CD14-positive monocyte (primary cell): ENCODE measurements around the gene TSPYL1. TPM values are rescaled to one million over a fixed set of nuclear protein-coding genes. Genes with fewer than 3 reads are reported as not detected.
A peak's percentile ranks its signal among the peaks of the same experiment; 100 is the strongest.

Experiments used
- DNase-seq, 3 donors: peaks; one replicate each; pipeline ENCODE4 v3.0.0-alpha.2; 2011 to 2022
- H2AFZ ChIP-seq: 2 replicates; pipeline ENCODE4 v1.6.0; 2012; ENCODE audit warnings: mild to moderate bottlenecking, low read depth, low read length, inconsistent platforms; ENCODE audit not compliant: insufficient read depth, poor library complexity, severe bottlenecking
- H3K27ac ChIP-seq, 2 donors: 1 replicate in 1 of 2; 2 replicates in 1 of 2; pipeline ENCODE4 v1.5.1; 2012 to 2013; ENCODE audit warnings: low read length in 2 of 2, control low read depth in 1 of 2, inconsistent platforms in 1 of 2, low read depth in 1 of 2, mild to moderate bottlenecking in 1 of 2
- H3K27me3 ChIP-seq, 2 donors: one replicate each; pipeline versions ENCODE4 v1.6.0 to v1.6.1; 2011 to 2013; ENCODE audit warnings: low read length in 2 of 2; ENCODE audit not compliant: control insufficient read depth in 2 of 2, insufficient read depth in 2 of 2
- H3K36me3 ChIP-seq, 2 donors: replicated peaks in 1 of 2; 1 replicate in 1 of 2; 2 replicates in 1 of 2; pipeline versions ENCODE4 v1.5.1 to v1.6.1; 2012 to 2013; ENCODE audit warnings: low read length in 2 of 2, control low read depth in 1 of 2, inconsistent platforms in 1 of 2, mild to moderate bottlenecking in 1 of 2; ENCODE audit not compliant: insufficient read depth in 2 of 2, control insufficient read depth in 1 of 2
- H3K4me1 ChIP-seq, 2 donors: 1 replicate in 1 of 2; 2 replicates in 1 of 2; pipeline versions ENCODE4 v1.5.1 to v1.6.1; 2012 to 2013; ENCODE audit warnings: low read length in 2 of 2, control low read depth in 1 of 2, inconsistent platforms in 1 of 2, mild to moderate bottlenecking in 1 of 2, moderate library complexity in 1 of 2; ENCODE audit not compliant: insufficient read depth in 2 of 2, control insufficient read depth in 1 of 2
- H3K4me2 ChIP-seq: replicated peaks from 2 replicates; pipeline ENCODE3; 2012; ENCODE audit warnings: low read length, moderate library complexity, mild to moderate bottlenecking; ENCODE audit not compliant: poor library complexity, severe bottlenecking; ENCODE audit errors: extremely low read depth
- H3K4me3 ChIP-seq, 3 experiments: fragments of 200-600 bp in 1 of 3; sonication (generic) in 1 of 3; replicated peaks in 1 of 3; 1 replicate in 2 of 3; 2 replicates in 1 of 3; pipeline ENCODE4 v1.5.1; 2011 to 2013; ENCODE audit warnings: low read length in 3 of 3, mild to moderate bottlenecking in 3 of 3, control low read depth in 2 of 3, low read depth in 2 of 3, inconsistent platforms in 1 of 3, moderate library complexity in 1 of 3
- H3K79me2 ChIP-seq: 2 replicates; pipeline ENCODE4 v1.6.0; 2012; ENCODE audit warnings: mild to moderate bottlenecking, control low read depth, inconsistent platforms, low read length, moderate library complexity; ENCODE audit not compliant: insufficient read depth
- H3K9ac ChIP-seq: 2 replicates; pipeline ENCODE4 v1.6.0; 2017; ENCODE audit warnings: low read length, mild to moderate bottlenecking; ENCODE audit not compliant: insufficient read depth, poor library complexity, severe bottlenecking
- H3K9me3 ChIP-seq, 2 donors: replicated peaks in 1 of 2; 1 replicate in 1 of 2; 2 replicates in 1 of 2; pipeline versions ENCODE4 v1.5.1 to v1.6.1; 2012 to 2013; ENCODE audit warnings: low read length in 2 of 2, control low read depth in 1 of 2; ENCODE audit not compliant: control insufficient read depth in 1 of 2, insufficient read depth in 1 of 2
- H4K20me1 ChIP-seq: 2 replicates; pipeline ENCODE4 v1.6.0; 2012; ENCODE audit warnings: mild to moderate bottlenecking, low read length, control low read depth, moderate library complexity; ENCODE audit not compliant: insufficient read depth
- H3K27ac Mint-ChIP-seq, 7 donors: one replicate each; pipeline ENCODE4 v1.8.0; 2020; ENCODE audit warnings: mild to moderate bottlenecking in 7 of 7, mixed read lengths in 7 of 7, moderate library complexity in 6 of 7, inconsistent platforms in 2 of 7
- H3K27me3 Mint-ChIP-seq, 3 donors: one replicate each; pipeline ENCODE4 v1.8.0; 2021 to 2022; ENCODE audit warnings: low read depth in 3 of 3, mild to moderate bottlenecking in 3 of 3, mixed read lengths in 3 of 3, moderate library complexity in 3 of 3, inconsistent platforms in 1 of 3
- H3K36me3 Mint-ChIP-seq, 2 donors: one replicate each; pipeline ENCODE4 v1.8.0; 2020; ENCODE audit warnings: mixed read lengths in 2 of 2, inconsistent platforms in 1 of 2, mild to moderate bottlenecking in 1 of 2
- H3K4me1 Mint-ChIP-seq: one replicate; pipeline ENCODE4 v1.8.0; 2020; ENCODE audit warnings: mild to moderate bottlenecking, mixed read lengths
- H3K4me3 Mint-ChIP-seq, 2 donors: one replicate each; pipeline ENCODE4 v1.8.0; 2020; ENCODE audit warnings: mild to moderate bottlenecking in 2 of 2, mixed read lengths in 2 of 2, moderate library complexity in 1 of 2
- H3K9me3 Mint-ChIP-seq, 7 donors: one replicate each; pipeline ENCODE4 v1.8.0; 2020 to 2022; ENCODE audit warnings: mixed read lengths in 7 of 7, mild to moderate bottlenecking in 6 of 7, moderate library complexity in 6 of 7, inconsistent platforms in 2 of 7
- WGBS: methylation state at CpG from one replicate; pipeline ENCODE4 v1.1.5; 2013; ENCODE audit warnings: missing lambda C conversion rate; ENCODE audit not compliant: insufficient coverage; 5-methylcytosine and 5-hydroxymethylcytosine counted together
- intact Hi-C, 2 donors: fragments of 100-400 bp; cut with micrococcal nuclease; formaldehyde crosslinking; loops; one replicate each; pipeline versions ENCODE4 v1.15.0 to v1.15.1; 2023
- polyA plus RNA-seq, 3 donors: library from polyadenylated mRNA; depleted of rRNA in 1 of 3; unstranded in 2 of 3; stranded (reverse) in 1 of 3; fragments of 300-500 nt in 2 of 3; fragments of >200 nt in 1 of 3; fragmentation: Illumina TruSeq in 2 of 3; gene quantifications; 1 replicate in 2 of 3; 2 replicates in 1 of 3; pipeline ENCODE4 v1.2.3, GENCODE V29; 2012 to 2021
- TF ChIP-seq, protein P1 (sequence below): fragments of 200-600 bp; IDR thresholded peaks from one replicate; pipeline ENCODE4 v1.8.0; 2022; ENCODE audit warnings: antibody characterized with exemption, mild to moderate bottlenecking

Gene TSPYL1
- polyA plus RNA-seq, 3 donors: 19.6 to 21.0 (median 20.0) TPM

- Histone ChIP-seq H3K9ac (no peak overlapping the region), H4K20me1 (no peaks in the 10 kb centered on the region), H3K27me3 (no peaks in the 10 kb centered on the region), H3K79me2 (peaks cover 12% of the 10 kb centered on the region), H3K4me2 (no peak overlapping the region), H3K9me3 (no peaks in the 10 kb centered on the region), H3K4me3 (no peak overlapping the region), H3K4me1 (peaks cover 7 to 13% of the 10 kb centered on the region in 2 donors), H3K27ac (no peak overlapping the region), H2AFZ (no peak overlapping the region), H3K36me3 (peaks cover 0 to 13% of the 10 kb centered on the region in 2 donors)
- WGBS: 100% methylated on average over 1 of the region's 2 CpGs
- intact Hi-C loops: no loop called here
- TF ChIP-seq, protein P1, sequence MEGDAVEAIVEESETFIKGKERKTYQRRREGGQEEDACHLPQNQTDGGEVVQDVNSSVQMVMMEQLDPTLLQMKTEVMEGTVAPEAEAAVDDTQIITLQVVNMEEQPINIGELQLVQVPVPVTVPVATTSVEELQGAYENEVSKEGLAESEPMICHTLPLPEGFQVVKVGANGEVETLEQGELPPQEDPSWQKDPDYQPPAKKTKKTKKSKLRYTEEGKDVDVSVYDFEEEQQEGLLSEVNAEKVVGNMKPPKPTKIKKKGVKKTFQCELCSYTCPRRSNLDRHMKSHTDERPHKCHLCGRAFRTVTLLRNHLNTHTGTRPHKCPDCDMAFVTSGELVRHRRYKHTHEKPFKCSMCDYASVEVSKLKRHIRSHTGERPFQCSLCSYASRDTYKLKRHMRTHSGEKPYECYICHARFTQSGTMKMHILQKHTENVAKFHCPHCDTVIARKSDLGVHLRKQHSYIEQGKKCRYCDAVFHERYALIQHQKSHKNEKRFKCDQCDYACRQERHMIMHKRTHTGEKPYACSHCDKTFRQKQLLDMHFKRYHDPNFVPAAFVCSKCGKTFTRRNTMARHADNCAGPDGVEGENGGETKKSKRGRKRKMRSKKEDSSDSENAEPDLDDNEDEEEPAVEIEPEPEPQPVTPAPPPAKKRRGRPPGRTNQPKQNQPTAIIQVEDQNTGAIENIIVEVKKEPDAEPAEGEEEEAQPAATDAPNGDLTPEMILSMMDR: no peak
- Mint-ChIP-seq H3K36me3 (peaks cover 5 to 10% of the 10 kb centered on the region in 2 donors), H3K4me3 (no peak overlapping the region), H3K27ac (peak overlapping the region in 2 of 7 donors; percentile 41 to 60), H3K9me3 (no peaks in the 10 kb centered on the region), H3K27me3 (no peaks in the 10 kb centered on the region), H3K4me1 (peaks cover 20% of the 10 kb centered on the region)
- DNase-seq: no peak
These were observed 31.2 kb downstream of the TSPYL1 start for GRCh38 chr6:116248577-116248976.

- no peak for DNase-seq
- peaks cover 18% of the 10 kb centered on the region for H3K4me1 Mint-ChIP-seq
- H3K9me3 Mint-ChIP-seq: no peaks in the 10 kb centered on the region
- no peaks in the 10 kb centered on the region for H3K79me2 ChIP-seq
- no peaks in the 10 kb centered on the region for H3K27me3 ChIP-seq
- H3K4me3 Mint-ChIP-seq: no peak overlapping the region
- H3K9ac ChIP-seq: no peak overlapping the region
- H3K36me3 ChIP-seq: peaks cover 0 to 13% of the 10 kb centered on the region in 2 donors
- no peak overlapping the region for H2AFZ ChIP-seq
- H4K20me1 ChIP-seq: no peaks in the 10 kb centered on the region
- H3K27ac ChIP-seq: no peak overlapping the region
- H3K4me2 ChIP-seq: no peak overlapping the region
- H3K36me3 Mint-ChIP-seq: peaks cover 5 to 12% of the 10 kb centered on the region in 2 donors
- H3K27ac Mint-ChIP-seq: no peak overlapping the region
- TF ChIP-seq, protein P1: no peak
- no peaks in the 10 kb centered on the region for H3K27me3 Mint-ChIP-seq
- no peak overlapping the region for H3K4me3 ChIP-seq
- intact Hi-C loops: no loop called here
- H3K9me3 ChIP-seq: no peaks in the 10 kb centered on the region
- peaks cover 0 to under 1% of the 10 kb centered on the region in 2 donors for H3K4me1 ChIP-seq
These were observed 32.4 kb downstream of the TSPYL1 start for GRCh38 chr6:116247285-116247684.
